Measurements from ENCODE around the gene POLE. TPM values are rescaled to one million over a fixed set of nuclear protein-coding genes. Genes with fewer than 3 reads are reported as not detected.
A peak's percentile ranks its signal among the peaks of the same experiment; 100 is the strongest.

Gene POLE
- total and polyA plus RNA-seq, 2 of the 4 experiments (the other 2 are of a cell fraction) = 17.2 to 20.7 TPM

- H3K9me1 ChIP-seq (ENCODE audit: insufficient read depth, low read length) = 0 out of 2 replicates have a peak, but pooled peaks cover 7% of the 10 kb centered on the region
- no peaks in the 10 kb centered on the region for H3K79me1 ChIP-seq (ENCODE audit: low read depth in 1 of 2, low read length in 2 of 2)
- no peak overlapping the region for H2BK5ac ChIP-seq (ENCODE audit: low read depth, low read length, poor library complexity, severe bottlenecking)
- no peak overlapping the region for H3K56ac ChIP-seq (ENCODE audit: extremely low read depth, insufficient read depth, low read length)
- H3K4me2 ChIP-seq (ENCODE audit: low read depth, low read length) = peak overlapping the region; percentile 89
- H4K5ac ChIP-seq (ENCODE audit: low read depth, low read length) = no peak overlapping the region
- dilution Hi-C loops (cut with HindIII; ENCODE audit: low sequenced_read_pairs, unreplicated experiment) = no loop called here
- in situ Hi-C loops (cut with MboI; ENCODE audit: low sequenced_read_pairs) = no loop called here
- peaks cover 3% of the 10 kb centered on the region; the same call in 1 of the 2 replicates for H3K9me3 ChIP-seq (ENCODE audit: control insufficient read depth, insufficient read depth, low read length)
- H2AK5ac ChIP-seq (ENCODE audit: low read depth, low read length) = no peak overlapping the region
- H3K9ac ChIP-seq (ENCODE audit: low read depth, low read length) = no peak overlapping the region
- DNase-seq = peak; percentile 84
- peak overlapping the region; percentile 58 for H2AFZ ChIP-seq (replicated peaks; ENCODE audit: low read length, poor library complexity)
- H3K27ac ChIP-seq (ENCODE audit: insufficient read depth, low read length) = no peak overlapping the region
- no peak overlapping the region for H3K23ac ChIP-seq (ENCODE audit: low read depth, low read length)
- H4K91ac ChIP-seq (ENCODE audit: insufficient read depth, low read depth, low read length) = no peak overlapping the region
- no peak overlapping the region for H3K14ac ChIP-seq (replicated peaks; ENCODE audit: low read depth, low read length)
- no peak overlapping the region for H2BK15ac ChIP-seq (ENCODE audit: low read depth, low read length)
- no peak overlapping the region for H3K4ac ChIP-seq (ENCODE audit: low read depth, low read length)
- no peak for TF ChIP-seq MAFK (IDR thresholded peaks at IDR 0.05; ENCODE audit: low read depth, low read length)
- no peak overlapping the region for H2AK9ac ChIP-seq (replicated peaks; ENCODE audit: low read depth, low read length, poor library complexity)
- H2BK20ac ChIP-seq (ENCODE audit: low read depth, low read length) = no peak overlapping the region
- intact Hi-C loops (cut with micrococcal nuclease) = no loop called here
- 8% methylated on average over 5 of the region's 11 CpGs; no CpG with 5 or more reads in 1 of the 2 experiments for WGBS, 2 experiments (ENCODE audit: extremely low coverage in 2 of 2, insufficient read length in 1 of 2)
- peak; percentile 95 for ATAC-seq (ENCODE audit: low read depth)
- H4K8ac ChIP-seq (ENCODE audit: low read depth in 2 of 2, low read length in 2 of 2) = peak overlapping the region in 1 of 2 experiments; percentile 42; a peak in 1 of 4 replicates
- ChIA-PET POLR2A (ENCODE audit: unreplicated experiment) (no interaction called here), CTCF (no interaction called here)
- H4K20me1 ChIP-seq (ENCODE audit: insufficient read depth, low read length) = peaks cover 2% of the 10 kb centered on the region; the same call in 1 of the 2 replicates
- BruUV-seq (replicated peaks) = no TSS peak
- no peak overlapping the region for H3K4me3 ChIP-seq (ENCODE audit: insufficient read depth, low read depth, low read length)
- no peaks in the 10 kb centered on the region for H3K36me3 ChIP-seq (ENCODE audit: control insufficient read depth, insufficient read depth, low read length)
- H3K4me1 ChIP-seq (ENCODE audit: control insufficient read depth, insufficient read depth, low read length) = peaks cover 6% of the 10 kb centered on the region; the same call in 1 of the 2 replicates
- peaks cover 3% of the 10 kb centered on the region; the same call in 1 of the 2 replicates for H3K27me3 ChIP-seq (ENCODE audit: control insufficient read depth, insufficient read depth, low read length)
- no peak overlapping the region for H3K18ac ChIP-seq (ENCODE audit: low read depth, low read length)
- no peak overlapping the region for H2BK120ac ChIP-seq (ENCODE audit: low read depth, low read length)
Observed at GRCh38 chr12:132593938-132594358, 93.2 kb downstream of the POLE start.

All from IMR-90 (cell line).